MM.1S (cell line): ENCODE data around the gene NOXO1.

ENCODE experiments used
- DNase-seq: peaks from one replicate; pipeline ENCODE4 v3.0.0-alpha.2; 2015
- H2AFZ ChIP-seq: fragments of 300-600 bp; sonication (generic); 2 replicates; pipeline ENCODE4 v1.6.0; 2016; ENCODE audit warnings: antibody characterized with exemption, low read length
- H3F3A ChIP-seq: fragments of 300-600 bp; sonication (generic); 2 replicates; pipeline ENCODE4 v1.6.1; 2016; ENCODE audit warnings: mild to moderate bottlenecking, antibody characterized with exemption, low read length, moderate library complexity, mixed read lengths; ENCODE audit not compliant: insufficient read depth
- H3K27ac ChIP-seq: fragments of 300-600 bp; sonication (generic); 2 replicates; pipeline ENCODE4 v1.5.1; 2016; ENCODE audit warnings: mild to moderate bottlenecking, low read length
- H3K27me3 ChIP-seq: fragments of 300-600 bp; sonication (generic); replicated peaks from 2 replicates; pipeline ENCODE4 v1.6.0; 2016; ENCODE audit warnings: low read length; ENCODE audit not compliant: insufficient read depth
- H3K36me3 ChIP-seq: fragments of 300-600 bp; sonication (generic); replicated peaks from 2 replicates; pipeline ENCODE4 v1.6.1; 2016; ENCODE audit warnings: mild to moderate bottlenecking, low read length, mixed read lengths; ENCODE audit not compliant: insufficient read depth
- H3K4me1 ChIP-seq: fragments of 300-600 bp; sonication (generic); 2 replicates; pipeline ENCODE4 v1.6.1; 2016; ENCODE audit warnings: low read length, mixed read lengths
- H3K4me2 ChIP-seq: fragments of 300-600 bp; sonication (generic); 2 replicates; pipeline ENCODE4 v1.6.0; 2016; ENCODE audit warnings: low read depth, low read length
- H3K4me3 ChIP-seq: fragments of 300-600 bp; sonication (generic); 2 replicates; pipeline ENCODE4 v1.5.1; 2016; ENCODE audit warnings: low read length, mixed read lengths
- H3K79me2 ChIP-seq: fragments of 300-600 bp; sonication (generic); 2 replicates; pipeline ENCODE4 v1.6.1; 2016; ENCODE audit warnings: mixed run types, low read length, mixed read lengths
- H3K9ac ChIP-seq: fragments of 300-600 bp; sonication (generic); 2 replicates; pipeline ENCODE4 v1.6.1; 2016; ENCODE audit warnings: low read length, mixed read lengths
- H3K9me2 ChIP-seq: fragments of 300-600 bp; sonication (generic); replicated peaks from 2 replicates; pipeline ENCODE4 v1.6.1; 2016; ENCODE audit warnings: mild to moderate bottlenecking, low read length, mixed read lengths; ENCODE audit not compliant: insufficient read depth
- H3K9me3 ChIP-seq: fragments of 300-600 bp; sonication (generic); replicated peaks from 2 replicates; pipeline ENCODE4 v1.6.1; 2016; ENCODE audit warnings: mild to moderate bottlenecking, low read length, mixed read lengths; ENCODE audit not compliant: insufficient read depth
- H4K20me1 ChIP-seq: fragments of 300-600 bp; sonication (generic); 2 replicates; pipeline ENCODE4 v1.6.1; 2016; ENCODE audit warnings: mild to moderate bottlenecking, low read length, moderate library complexity, mixed read lengths; ENCODE audit not compliant: insufficient read depth
- EZH2 ChIP-seq: fragments of 300-600 bp; sonication (generic); optimal IDR thresholded peaks from 2 replicates; pipeline ENCODE3; 2017; ENCODE audit warnings: low read depth, mild to moderate bottlenecking, antibody characterized with exemption, low read length, mixed read lengths
- EZH2phosphoT487 ChIP-seq: fragments of 300-600 bp; sonication (generic); IDR thresholded peaks from 2 replicates; pipeline ENCODE4 v1.6.1; 2018; ENCODE audit warnings: antibody characterized with exemption, low read length
- TF ChIP-seq, protein P1 (sequence below): fragments of 300-600 bp; sonication (generic); IDR thresholded peaks from 2 replicates; pipeline ENCODE4 v1.5.1; 2016; ENCODE audit warnings: antibody characterized with exemption, low read length, mixed read lengths

NOXO1 gene

DNA sequence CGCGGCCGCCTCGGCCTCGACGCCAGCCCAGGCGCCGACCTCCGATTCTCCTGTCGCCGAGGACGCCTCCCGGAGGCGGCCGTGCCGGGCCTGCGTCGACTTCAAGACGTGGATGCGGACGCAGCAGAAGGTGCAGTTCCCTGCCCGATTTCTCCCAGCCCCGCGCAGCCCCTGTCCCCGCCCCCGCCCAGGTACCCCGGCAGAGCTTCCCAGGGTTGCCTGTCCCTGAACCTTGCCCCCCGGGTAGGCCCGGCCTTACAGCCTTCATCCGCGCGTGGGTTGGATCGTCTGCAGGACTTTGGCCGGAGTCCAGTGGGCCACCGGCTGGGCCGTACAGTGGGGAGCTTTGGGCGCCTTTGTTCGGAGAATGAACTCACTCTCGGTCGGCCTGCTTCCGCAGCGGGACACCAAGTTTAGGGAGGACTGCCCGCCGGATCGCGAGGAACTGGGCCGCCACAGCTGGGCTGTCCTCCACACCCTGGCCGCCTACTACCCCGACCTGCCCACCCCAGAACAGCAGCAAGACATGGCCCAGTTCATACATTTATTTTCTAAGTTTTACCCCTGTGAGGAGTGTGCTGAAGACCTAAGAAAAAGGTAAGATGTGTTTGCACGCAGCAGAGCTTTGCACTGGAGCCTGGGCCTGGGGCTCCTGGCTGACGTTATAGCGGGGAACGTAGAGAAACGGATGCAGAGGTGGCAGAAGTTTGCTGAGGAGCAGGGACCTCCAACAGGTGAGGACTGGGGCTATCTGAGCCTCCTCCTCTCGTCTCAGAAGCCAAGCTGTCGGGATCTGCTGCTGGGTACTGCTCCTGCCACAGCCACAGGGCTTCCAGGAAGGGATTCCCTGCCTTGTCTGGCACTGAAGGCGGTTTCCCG, 3.3 kb upstream of the NOXO1 start:
- Histone ChIP-seq H3K9me2 (no peaks in the 10 kb centered on the region), H3K4me2 (peak overlapping the region; percentile 91), H3K4me3 (peak overlapping the region; percentile 99), H3K27me3 (peaks cover 39% of the 10 kb centered on the region), H3K27ac (no peak overlapping the region), H3K9me3 (no peaks in the 10 kb centered on the region), H3K9ac (peak overlapping the region; percentile 86), H3K4me1 (peaks cover 16% of the 10 kb centered on the region), H2AFZ (peak overlapping the region; percentile 9), H3K36me3 (0 out of 2 replicates have a peak, but pooled peaks cover 4% of the 10 kb centered on the region), H4K20me1 (no peaks in the 10 kb centered on the region), H3F3A (peaks cover 27% of the 10 kb centered on the region), H3K79me2 (peaks cover 16% of the 10 kb centered on the region)
- no peak for DNase-seq
- TF ChIP-seq, protein P1, sequence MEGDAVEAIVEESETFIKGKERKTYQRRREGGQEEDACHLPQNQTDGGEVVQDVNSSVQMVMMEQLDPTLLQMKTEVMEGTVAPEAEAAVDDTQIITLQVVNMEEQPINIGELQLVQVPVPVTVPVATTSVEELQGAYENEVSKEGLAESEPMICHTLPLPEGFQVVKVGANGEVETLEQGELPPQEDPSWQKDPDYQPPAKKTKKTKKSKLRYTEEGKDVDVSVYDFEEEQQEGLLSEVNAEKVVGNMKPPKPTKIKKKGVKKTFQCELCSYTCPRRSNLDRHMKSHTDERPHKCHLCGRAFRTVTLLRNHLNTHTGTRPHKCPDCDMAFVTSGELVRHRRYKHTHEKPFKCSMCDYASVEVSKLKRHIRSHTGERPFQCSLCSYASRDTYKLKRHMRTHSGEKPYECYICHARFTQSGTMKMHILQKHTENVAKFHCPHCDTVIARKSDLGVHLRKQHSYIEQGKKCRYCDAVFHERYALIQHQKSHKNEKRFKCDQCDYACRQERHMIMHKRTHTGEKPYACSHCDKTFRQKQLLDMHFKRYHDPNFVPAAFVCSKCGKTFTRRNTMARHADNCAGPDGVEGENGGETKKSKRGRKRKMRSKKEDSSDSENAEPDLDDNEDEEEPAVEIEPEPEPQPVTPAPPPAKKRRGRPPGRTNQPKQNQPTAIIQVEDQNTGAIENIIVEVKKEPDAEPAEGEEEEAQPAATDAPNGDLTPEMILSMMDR: no peak
- no peak for TF ChIP-seq EZH2
- TF ChIP-seq EZH2phosphoT487: no peak

DNA sequence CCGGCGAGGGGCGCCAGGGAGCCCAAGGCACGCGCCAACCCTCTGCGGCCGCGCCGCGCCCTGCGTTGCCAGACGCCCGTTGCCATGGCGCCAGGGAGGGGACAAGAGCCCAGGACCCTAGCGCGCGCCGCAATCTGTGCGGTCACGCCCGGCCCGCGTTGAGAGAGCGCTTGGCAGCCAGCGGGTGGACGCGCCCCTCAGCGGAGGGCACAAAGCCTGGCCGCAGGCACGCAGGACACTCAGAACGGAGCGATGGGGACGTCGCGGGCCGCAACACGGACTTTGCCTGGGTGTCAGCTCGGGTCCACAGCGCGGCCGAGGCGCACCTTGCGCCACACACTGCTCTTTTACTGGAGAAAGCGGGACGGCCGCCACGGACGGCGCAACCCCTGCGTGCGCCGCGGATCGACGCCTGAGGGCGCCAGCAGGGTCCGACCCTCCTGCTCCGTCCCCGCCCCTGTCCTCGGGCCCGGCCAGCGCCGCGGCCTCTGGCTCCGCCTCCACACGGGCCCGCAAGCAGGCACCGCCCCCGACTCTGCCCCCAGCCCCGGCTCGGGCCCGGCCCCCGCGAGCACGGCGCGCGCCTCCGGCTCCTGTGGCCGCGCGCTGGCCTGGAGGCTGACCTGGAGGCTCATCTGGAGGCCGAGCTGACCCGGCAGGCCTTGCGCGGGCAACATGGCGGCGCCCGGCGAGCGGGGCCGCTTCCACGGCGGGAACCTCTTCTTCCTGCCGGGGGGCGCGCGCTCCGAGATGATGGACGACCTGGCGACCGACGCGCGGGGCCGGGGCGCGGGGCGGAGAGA, 2.5 kb upstream of the NOXO1 start, which contains the start of gene GFER:
Gene GFER, plus strand, starts transcription at position 650 of the 803 bp plus-strand sequence. Its CDS starts 26 bp downstream, at position 676.
- H3K27me3 ChIP-seq: peaks cover 39% of the 10 kb centered on the region
- H4K20me1 ChIP-seq: no peaks in the 10 kb centered on the region
- H3K9me2 ChIP-seq: no peaks in the 10 kb centered on the region
- H3K4me3 ChIP-seq: peak within 1 kb of the TSS; percentile 99
- H3K9ac ChIP-seq: peak within 1 kb of the TSS; percentile 86
- peak within 1 kb of the TSS; percentile 62 for H2AFZ ChIP-seq
- H3K9me3 ChIP-seq: no peaks in the 10 kb centered on the region
- peaks cover 16% of the 10 kb centered on the region for H3K79me2 ChIP-seq
- H3K36me3 ChIP-seq: 0 out of 2 replicates have a peak, but pooled peaks cover 4% of the 10 kb centered on the region
- H3K27ac ChIP-seq: no peak within 1 kb of the TSS
- peaks cover 27% of the 10 kb centered on the region for H3F3A ChIP-seq
- DNase-seq: peak; percentile 90
- H3K4me2 ChIP-seq: peak within 1 kb of the TSS; percentile 97
- peaks cover 16% of the 10 kb centered on the region for H3K4me1 ChIP-seq
- no peak for TF ChIP-seq EZH2phosphoT487
- TF ChIP-seq, protein P1: peak; percentile 39

DNA sequence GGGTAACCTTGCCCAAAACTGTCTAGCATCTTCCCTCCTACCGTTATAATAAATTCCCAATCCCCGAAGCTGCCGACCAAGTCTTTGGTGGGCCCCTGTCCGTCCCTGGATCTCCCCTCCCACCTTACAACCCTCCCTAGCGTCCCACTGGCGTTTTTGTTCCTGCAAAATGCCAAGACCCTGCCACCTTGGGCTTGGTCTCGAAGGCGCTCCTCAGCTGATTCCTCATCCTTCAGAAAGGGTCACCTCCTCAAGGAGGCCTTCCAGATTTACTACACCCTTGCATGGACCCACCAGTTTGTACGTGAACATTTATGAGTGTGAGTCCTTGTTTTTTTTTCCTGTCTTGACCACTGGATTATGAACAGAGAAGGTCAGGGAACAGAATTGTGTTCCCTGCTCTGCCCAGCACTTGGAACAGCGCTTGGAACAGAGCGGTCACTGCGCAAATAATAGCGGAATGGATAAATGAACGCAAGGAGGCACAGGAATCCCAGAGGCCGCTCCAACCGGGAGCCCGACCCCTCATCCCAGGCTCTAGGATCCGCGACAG, 1.8 kb upstream of the NOXO1 start:
- H3K36me3 ChIP-seq: 0 out of 2 replicates have a peak, but pooled peaks cover 4% of the 10 kb centered on the region
- peak overlapping the region; percentile 57 for H3K4me3 ChIP-seq
- no peak overlapping the region for H3K27ac ChIP-seq
- peak overlapping the region; percentile 97 for H3K4me2 ChIP-seq
- TF ChIP-seq, protein P1: no peak
- TF ChIP-seq EZH2phosphoT487: no peak
- TF ChIP-seq EZH2: peak; percentile 68
- peaks cover 39% of the 10 kb centered on the region for H3K27me3 ChIP-seq
- H3K79me2 ChIP-seq: peaks cover 16% of the 10 kb centered on the region
- H3F3A ChIP-seq: peaks cover 27% of the 10 kb centered on the region
- no peaks in the 10 kb centered on the region for H3K9me3 ChIP-seq
- H3K4me1 ChIP-seq: peaks cover 16% of the 10 kb centered on the region
- H2AFZ ChIP-seq: peak overlapping the region; percentile 62; the same call in 1 of the 2 replicates
- no peaks in the 10 kb centered on the region for H4K20me1 ChIP-seq
- no peaks in the 10 kb centered on the region for H3K9me2 ChIP-seq
- no peak for DNase-seq
- no peak overlapping the region for H3K9ac ChIP-seq
